ENCODE measurements around the gene RBM4B. TPM values are rescaled to one million over a fixed set of nuclear protein-coding genes. Genes with fewer than 3 reads are reported as not detected.

RBM4B gene
- total and polyA plus RNA-seq, 4 donors, result 9.4 to 33.9 (median 11.1) TPM

- ATAC-seq (ENCODE audit: insufficient read depth, low FRiP score), result no peak
- 92 to 96% methylated on average over 7 of the region's 7 CpGs for WGBS, 2 donors
- H3K9ac ChIP-seq (ENCODE audit: insufficient read depth in 1 of 2, low read length in 2 of 2), result no peak overlapping the region
- H3K9me3 ChIP-seq (ENCODE audit: control insufficient read depth in 4 of 4, insufficient read depth in 3 of 4, low read length in 3 of 4), result no peaks in the 10 kb centered on the region
- DNase-seq, result no peak
- no peak overlapping the region for H3K4me3 ChIP-seq
- peaks cover 0 to 13% (median 4%) of the 10 kb centered on the region in 5 donors for H3K4me1 ChIP-seq (ENCODE audit: control insufficient read depth in 5 of 5, insufficient read depth in 5 of 5, low read length in 5 of 5)
- H3K36me3 ChIP-seq (ENCODE audit: control insufficient read depth in 4 of 4, insufficient read depth in 4 of 4, low read length in 4 of 4), result peaks cover 0 to 5% (median 0%) of the 10 kb centered on the region in 4 donors
- TF ChIP-seq CTCF (IDR thresholded peaks at IDR 0.05; ENCODE audit: control extremely low read depth, extremely low read depth), result no peak
- H3K27me3 ChIP-seq (ENCODE audit: control insufficient read depth in 3 of 3, insufficient read depth in 3 of 3, low read length in 2 of 3), result no peaks in the 10 kb centered on the region
- H3K27ac ChIP-seq (ENCODE audit: low read depth in 1 of 2, low read length in 1 of 2), result no peak overlapping the region
Observed at GRCh38 chr11:66680966-66681645, 3.4 kb upstream of the RBM4B start.

GRCh38 chr11:66676931-66677598 lies 622 bp downstream of the RBM4B start:
- ATAC-seq (ENCODE audit: insufficient read depth, low FRiP score) (no peak), DNase-seq (no peak)
- Histone ChIP-seq H3K9ac (ENCODE audit: insufficient read depth in 1 of 2, low read length in 2 of 2) (peak overlapping the region; percentile 69 to 89), H3K27me3 (ENCODE audit: control insufficient read depth in 3 of 3, insufficient read depth in 3 of 3, low read length in 2 of 3) (no peaks in the 10 kb centered on the region), H3K4me3 (peak overlapping the region; percentile 76), H3K36me3 (ENCODE audit: control insufficient read depth in 4 of 4, insufficient read depth in 4 of 4, low read length in 4 of 4) (peaks cover 0 to 6% (median 3%) of the 10 kb centered on the region in 4 donors), H3K27ac (ENCODE audit: low read depth in 1 of 2, low read length in 1 of 2) (peak overlapping the region; percentile 89 to 93), H3K9me3 (ENCODE audit: control insufficient read depth in 4 of 4, insufficient read depth in 3 of 4, low read length in 3 of 4) (no peaks in the 10 kb centered on the region), H3K4me1 (ENCODE audit: control insufficient read depth in 5 of 5, insufficient read depth in 5 of 5, low read length in 5 of 5) (peaks cover 0 to 30% (median 11%) of the 10 kb centered on the region in 5 donors)
- no peak for TF ChIP-seq CTCF (IDR thresholded peaks at IDR 0.05; ENCODE audit: control extremely low read depth, extremely low read depth)
- 9 to 13% methylated on average over 25 to 26 of the region's 27 CpGs for WGBS, 2 donors

- Histone ChIP-seq H3K36me3 (ENCODE audit: control insufficient read depth in 4 of 4, insufficient read depth in 4 of 4, low read length in 4 of 4) (peaks cover 0 to 6% (median 3%) of the 10 kb centered on the region in 4 donors), H3K27me3 (ENCODE audit: control insufficient read depth in 3 of 3, insufficient read depth in 3 of 3, low read length in 2 of 3) (no peaks in the 10 kb centered on the region), H3K27ac (ENCODE audit: low read depth in 1 of 2, low read length in 1 of 2) (no peak overlapping the region), H3K9me3 (ENCODE audit: control insufficient read depth in 4 of 4, insufficient read depth in 3 of 4, low read length in 3 of 4) (no peaks in the 10 kb centered on the region), H3K9ac (ENCODE audit: insufficient read depth in 1 of 2, low read length in 2 of 2) (peak overlapping the region; percentile 69 to 89), H3K4me3 (no peak overlapping the region), H3K4me1 (ENCODE audit: control insufficient read depth in 5 of 5, insufficient read depth in 5 of 5, low read length in 5 of 5) (peaks cover 0 to 30% (median 11%) of the 10 kb centered on the region in 5 donors)
- ATAC-seq (ENCODE audit: insufficient read depth, low FRiP score) (no peak), DNase-seq (no peak)
- no peak for TF ChIP-seq CTCF (IDR thresholded peaks at IDR 0.05; ENCODE audit: control extremely low read depth, extremely low read depth)
- 60 to 64% methylated on average over 16 of the region's 16 CpGs for WGBS, 2 donors
Observed at GRCh38 chr11:66676282-66676919, 1.3 kb downstream of the RBM4B start.

Measured in lung (tissue), 12 donors.